B cell (primary cell): ENCODE measurements around the gene ZNF331. TPM values are rescaled to one million over a fixed set of nuclear protein-coding genes. Genes with fewer than 3 reads are reported as not detected.

ENCODE experiments used
- ATAC-seq: fragments of 200-7000 bp; cut with Tn5 transposase; one replicate; pipeline ENCODE4 v1.10.0; 2021; ENCODE audit warnings: low read depth, mild to moderate bottlenecking, moderate number of reproducible peaks, moderate library complexity
- CTCF ChIA-PET: fragments of 350-600 bp; sonication (Branson Sonifier 250); formaldehyde crosslinking; loops from one replicate; lab custom pipeline; 2021; ENCODE audit warnings: antibody characterized with exemption, inconsistent platforms; lab: Charles Lee
- POLR2A ChIA-PET: fragments of 350-600 bp; sonication (Branson Sonifier 250); formaldehyde crosslinking; loops from one replicate; lab custom pipeline; 2021; ENCODE audit warnings: antibody characterized with exemption; lab: Charles Lee
- DNase-seq: peaks from one replicate; pipeline ENCODE4 v3.0.0; 2013
- H2AFZ ChIP-seq: 2 replicates; pipeline ENCODE4 v1.6.1; 2012; ENCODE audit warnings: mild to moderate bottlenecking, low read depth, low read length; ENCODE audit not compliant: insufficient read depth, poor library complexity, severe bottlenecking
- H3K27ac ChIP-seq, 2 donors: 1 replicate in 1 of 2; 2 replicates in 1 of 2; pipeline ENCODE4 v1.5.1; 2012 to 2013; ENCODE audit warnings: low read length in 2 of 2, mild to moderate bottlenecking in 2 of 2, moderate library complexity in 1 of 2
- H3K27me3 ChIP-seq, 4 experiments: fragments of 200-600 bp in 1 of 4; sonication (generic) in 1 of 4; replicated peaks in 1 of 4; 1 replicate in 2 of 4; 2 replicates in 2 of 4; pipeline versions ENCODE4 v1.6.1 to v1.7.0; 2013 to 2016; ENCODE audit warnings: low read length in 3 of 4, mild to moderate bottlenecking in 2 of 4, mixed read lengths in 1 of 4, moderate library complexity in 1 of 4; ENCODE audit not compliant: insufficient read depth in 4 of 4, control insufficient read depth in 3 of 4; ENCODE audit errors: control extremely low read depth in 1 of 4
- H3K36me3 ChIP-seq, 2 experiments: replicated peaks in 1 of 2; 1 replicate in 1 of 2; 2 replicates in 1 of 2; pipeline versions ENCODE4 v1.6.1 to v1.7.1; 2013; ENCODE audit warnings: low read length in 1 of 2; ENCODE audit not compliant: insufficient read depth in 2 of 2, control insufficient read depth in 1 of 2; ENCODE audit errors: control extremely low read depth in 1 of 2, extremely low read depth in 1 of 2
- H3K4me1 ChIP-seq, 2 donors: fragments of 200-600 bp in 1 of 2; sonication (generic) in 1 of 2; 1 replicate in 1 of 2; 2 replicates in 1 of 2; pipeline versions ENCODE4 v1.5.1 to v1.6.1; 2013 to 2017; ENCODE audit warnings: low read length in 2 of 2; ENCODE audit not compliant: control insufficient read depth in 2 of 2, insufficient read depth in 2 of 2
- H3K4me2 ChIP-seq: replicated peaks from 2 replicates; pipeline ENCODE3; 2012; ENCODE audit warnings: mild to moderate bottlenecking, low read depth, low read length; ENCODE audit not compliant: poor library complexity, severe bottlenecking
- H3K4me3 ChIP-seq, 5 experiments: fragments of 200-600 bp in 1 of 5; sonication (generic) in 1 of 5; 1 replicate in 3 of 5; 2 replicates in 2 of 5; pipeline versions ENCODE4 v1.5.1 to v1.7.0; 2011 to 2016; ENCODE audit warnings: low read length in 4 of 5, mild to moderate bottlenecking in 4 of 5, low read depth in 2 of 5, control low read depth in 1 of 5, moderate library complexity in 1 of 5; ENCODE audit not compliant: insufficient read depth in 1 of 5; ENCODE audit errors: control extremely low read depth in 1 of 5, extremely low read depth in 1 of 5
- H3K79me2 ChIP-seq: fragments of 200-600 bp; sonication (generic); one replicate; pipeline ENCODE4 v1.6.0; 2016; ENCODE audit warnings: low read length; ENCODE audit not compliant: control insufficient read depth, insufficient read depth
- H3K9ac ChIP-seq: fragments of 200-600 bp; sonication (generic); 2 replicates; pipeline ENCODE4 v1.6.1; 2017; ENCODE audit warnings: mild to moderate bottlenecking, low read length, moderate library complexity
- H3K9me3 ChIP-seq, 3 donors: one replicate each; pipeline versions ENCODE4 v1.6.1 to v1.7.1; 2013; ENCODE audit warnings: low read length in 2 of 3; ENCODE audit not compliant: control insufficient read depth in 2 of 3, insufficient read depth in 1 of 3; ENCODE audit errors: control extremely low read depth in 1 of 3
- H4K20me1 ChIP-seq: 2 replicates; pipeline ENCODE4 v1.6.0; 2012; ENCODE audit warnings: mild to moderate bottlenecking, low read length; ENCODE audit not compliant: insufficient read depth, control insufficient read depth, poor library complexity, severe bottlenecking
- H3K27ac Mint-ChIP-seq: one replicate; pipeline ENCODE4 v1.8.0; 2021; ENCODE audit warnings: mixed read lengths
- H3K27me3 Mint-ChIP-seq: one replicate; pipeline ENCODE4 v1.8.0; 2021; ENCODE audit warnings: mixed read lengths
- H3K4me1 Mint-ChIP-seq: one replicate; pipeline ENCODE4 v1.8.0; 2021; ENCODE audit warnings: mixed read lengths
- H3K4me3 Mint-ChIP-seq: one replicate; pipeline ENCODE4 v1.8.0; 2021; ENCODE audit warnings: mixed read lengths
- H3K9me3 Mint-ChIP-seq: one replicate; pipeline ENCODE4 v1.8.0; 2022; ENCODE audit warnings: mixed read lengths; ENCODE audit not compliant: insufficient read depth
- EZH2 ChIP-seq: IDR thresholded peaks from 2 replicates; pipeline ENCODE4 v1.6.1; 2012; ENCODE audit warnings: borderline replicate concordance, low read depth, mild to moderate bottlenecking, moderate library complexity, low read length; ENCODE audit not compliant: insufficient read depth, poor library complexity, severe bottlenecking
- WGBS: methylation state at CpG from one replicate; pipeline ENCODE4 v1.1.5; 2013; ENCODE audit warnings: missing lambda C conversion rate; ENCODE audit not compliant: insufficient coverage; 5-methylcytosine and 5-hydroxymethylcytosine counted together
- intact Hi-C: fragments of 100-400 bp; cut with micrococcal nuclease; formaldehyde crosslinking; loops from one replicate; pipeline ENCODE4 v1.10.0; 2022
- polyA plus RNA-seq: library from polyadenylated mRNA; depleted of rRNA; stranded (reverse); fragments of >200 nt; gene quantifications from 2 replicates; pipeline ENCODE4 v1.2.3, GENCODE V29; 2012
- total RNA-seq, 2 donors: library from RNA; stranded (reverse); fragments of 120-200 nt in 1 of 2; gene quantifications; 1 replicate in 1 of 2; 2 replicates in 1 of 2; pipeline versions ENCODE4 v1.2.3 to v1.2.4, GENCODE V29; 2013 to 2022
- TF ChIP-seq, protein P1 (sequence below): fragments of 200-600 bp; IDR thresholded peaks from one replicate; pipeline ENCODE4 v1.8.0; 2022; ENCODE audit warnings: antibody characterized with exemption, mild to moderate bottlenecking

Gene ZNF331
- total and polyA plus RNA-seq, 2 donors (not counting 1 experiment from before 2014, with no cell fraction given): 21.6 to 60.1 TPM

DNA sequence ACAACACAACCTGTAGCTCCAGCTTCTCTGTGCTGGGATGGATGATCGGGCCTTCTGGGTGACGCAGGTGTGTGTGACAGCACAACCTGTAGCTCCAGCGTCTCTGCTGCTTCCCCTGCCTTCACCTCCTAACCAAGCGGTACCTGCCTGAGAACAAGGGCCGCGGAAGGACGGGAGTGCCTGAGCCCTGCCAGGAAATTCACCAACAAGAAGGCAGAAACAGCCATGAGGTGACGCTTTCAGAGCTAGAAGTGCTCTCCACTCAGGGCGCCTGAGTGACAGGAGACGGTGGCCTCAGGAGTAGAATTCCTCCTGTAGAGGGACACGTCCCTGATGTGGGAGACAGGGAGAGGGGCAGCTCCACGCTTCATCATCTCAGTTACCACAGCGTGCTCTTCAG, 17.4 kb downstream of the ZNF331 start:
- CTCF ChIA-PET: no interaction called here
- no peaks in the 10 kb centered on the region for H3K27me3 ChIP-seq
- H3K4me2 ChIP-seq: peak overlapping the region; percentile 90
- peaks cover 4 to 18% of the 10 kb centered on the region in 2 donors for H3K4me1 ChIP-seq
- Mint-ChIP-seq H3K4me3 (peak overlapping the region; percentile 70), H3K27ac (peak overlapping the region; percentile 38), H3K9me3 (no peaks in the 10 kb centered on the region), H3K4me1 (peaks cover 27% of the 10 kb centered on the region), H3K27me3 (no peaks in the 10 kb centered on the region)
- H4K20me1 ChIP-seq: no peaks in the 10 kb centered on the region
- H3K79me2 ChIP-seq: peaks cover 41% of the 10 kb centered on the region
- H3K9ac ChIP-seq: peak overlapping the region; percentile 86
- TF ChIP-seq EZH2: no peak
- TF ChIP-seq, protein P1, sequence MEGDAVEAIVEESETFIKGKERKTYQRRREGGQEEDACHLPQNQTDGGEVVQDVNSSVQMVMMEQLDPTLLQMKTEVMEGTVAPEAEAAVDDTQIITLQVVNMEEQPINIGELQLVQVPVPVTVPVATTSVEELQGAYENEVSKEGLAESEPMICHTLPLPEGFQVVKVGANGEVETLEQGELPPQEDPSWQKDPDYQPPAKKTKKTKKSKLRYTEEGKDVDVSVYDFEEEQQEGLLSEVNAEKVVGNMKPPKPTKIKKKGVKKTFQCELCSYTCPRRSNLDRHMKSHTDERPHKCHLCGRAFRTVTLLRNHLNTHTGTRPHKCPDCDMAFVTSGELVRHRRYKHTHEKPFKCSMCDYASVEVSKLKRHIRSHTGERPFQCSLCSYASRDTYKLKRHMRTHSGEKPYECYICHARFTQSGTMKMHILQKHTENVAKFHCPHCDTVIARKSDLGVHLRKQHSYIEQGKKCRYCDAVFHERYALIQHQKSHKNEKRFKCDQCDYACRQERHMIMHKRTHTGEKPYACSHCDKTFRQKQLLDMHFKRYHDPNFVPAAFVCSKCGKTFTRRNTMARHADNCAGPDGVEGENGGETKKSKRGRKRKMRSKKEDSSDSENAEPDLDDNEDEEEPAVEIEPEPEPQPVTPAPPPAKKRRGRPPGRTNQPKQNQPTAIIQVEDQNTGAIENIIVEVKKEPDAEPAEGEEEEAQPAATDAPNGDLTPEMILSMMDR: no peak
- H3K4me3 ChIP-seq: peak overlapping the region in 4 of 5 experiments; percentile 61 to 77 (median 66)
- intact Hi-C loops: no loop called here
- H3K9me3 ChIP-seq: peaks cover 0 to 16% (median 0%) of the 10 kb centered on the region in 3 donors
- ATAC-seq: no peak
- peak; percentile 38 for DNase-seq
- H3K36me3 ChIP-seq: peaks cover 2 to 9% of the 10 kb centered on the region in 2 experiments
- no peak overlapping the region for H2AFZ ChIP-seq
- H3K27ac ChIP-seq: peak overlapping the region; percentile 95 to 97
- POLR2A ChIA-PET: interaction anchor here (0.5 to 0.7 kb wide), 2 partner anchors 321 to 362 kb away, joined by 4 to 11 read pairs; no protein-coding TSS in a partner anchor
- WGBS: 99% methylated on average over 8 of the region's 13 CpGs

- no peaks in the 10 kb centered on the region for H3K4me1 ChIP-seq
- no peak overlapping the region for H3K4me3 Mint-ChIP-seq
- H3K9me3 ChIP-seq: peaks cover 1 to 46% (median 12%) of the 10 kb centered on the region in 3 donors
Measured at GRCh38 chr19:53571339-53571738, 33.4 kb downstream of the ZNF331 start.

More at GRCh38 chr19:53571339-53571738, 33.4 kb downstream of the ZNF331 start:
- H3K4me1 Mint-ChIP-seq: no peaks in the 10 kb centered on the region
- ChIA-PET CTCF (no interaction called here), POLR2A (no interaction called here)
- intact Hi-C loops: no loop called here
- TF ChIP-seq EZH2: no peak
- TF ChIP-seq, protein P1: no peak
- H3K9me3 Mint-ChIP-seq: peaks cover 7% of the 10 kb centered on the region
- H4K20me1 ChIP-seq: peaks cover 2% of the 10 kb centered on the region
- no peaks in the 10 kb centered on the region for H3K79me2 ChIP-seq
- H3K27ac ChIP-seq: no peak overlapping the region
- ATAC-seq: no peak
- no peak overlapping the region for H3K4me2 ChIP-seq
- peak; percentile 52 for DNase-seq
- H2AFZ ChIP-seq: no peak overlapping the region
- no peak overlapping the region for H3K9ac ChIP-seq
- H3K4me3 ChIP-seq: no peak overlapping the region
- WGBS: 97% methylated on average over 12 of the region's 12 CpGs
- H3K27me3 Mint-ChIP-seq: no peaks in the 10 kb centered on the region
- H3K27ac Mint-ChIP-seq: no peak overlapping the region
- peaks cover 4 to 27% of the 10 kb centered on the region in 2 experiments for H3K36me3 ChIP-seq
- no peaks in the 10 kb centered on the region for H3K27me3 ChIP-seq
